Ecto neural progenitor cell (in vitro differentiated cells): ENCODE measurements around the gene CSNK2B.
"Not testable (repeated sequence)": the region's sequence is repeated elsewhere in the genome, so short reads cannot be mapped to it uniquely, and the experiment has no call there.

Experiments
- DNase-seq: peaks from one replicate; pipeline ENCODE4 v3.0.0-alpha.2; 2018; ENCODE audit warnings: low spot score

The CSNK2B gene

DNA sequence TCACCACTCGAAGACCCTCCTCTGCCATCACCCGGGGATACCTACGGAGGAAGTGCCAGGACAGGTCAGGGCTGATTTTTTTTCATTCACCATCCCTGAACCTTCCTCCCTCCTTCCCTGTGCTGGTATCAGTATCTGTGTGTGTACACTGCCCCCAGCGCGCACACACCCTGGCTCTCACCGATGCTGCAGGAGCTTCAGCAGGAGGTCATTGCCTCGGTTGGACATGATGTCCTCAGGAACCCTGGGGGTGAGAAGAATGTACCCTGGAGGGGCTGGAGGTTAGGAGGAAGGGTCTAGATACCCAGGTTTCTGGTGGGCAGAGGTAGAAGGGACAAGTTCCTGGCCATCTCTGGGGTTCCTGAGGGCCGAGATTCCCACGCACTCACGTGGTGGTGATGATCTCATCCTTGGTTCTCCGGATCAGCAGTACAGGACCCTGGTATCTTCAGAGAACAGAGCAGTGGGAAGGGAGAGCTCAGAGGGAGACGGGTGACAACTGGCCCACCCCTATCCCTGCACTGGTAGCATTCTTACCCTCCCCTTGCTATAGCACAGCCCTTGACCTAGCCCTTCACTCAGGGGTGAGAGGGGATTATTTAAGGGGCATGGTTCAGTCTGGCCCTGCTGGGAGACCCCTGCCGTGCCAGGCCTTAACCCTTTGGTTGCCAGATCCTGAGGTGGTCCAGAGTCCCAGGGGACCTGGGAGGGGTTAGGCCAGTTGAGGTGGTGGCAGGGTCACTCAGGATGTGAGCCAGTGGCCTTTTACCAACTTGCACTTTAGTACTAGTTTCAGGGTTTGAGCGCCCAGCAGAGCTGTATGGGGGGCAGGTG, 22.2 kb downstream of the CSNK2B start:
- no peak for DNase-seq

DNA sequence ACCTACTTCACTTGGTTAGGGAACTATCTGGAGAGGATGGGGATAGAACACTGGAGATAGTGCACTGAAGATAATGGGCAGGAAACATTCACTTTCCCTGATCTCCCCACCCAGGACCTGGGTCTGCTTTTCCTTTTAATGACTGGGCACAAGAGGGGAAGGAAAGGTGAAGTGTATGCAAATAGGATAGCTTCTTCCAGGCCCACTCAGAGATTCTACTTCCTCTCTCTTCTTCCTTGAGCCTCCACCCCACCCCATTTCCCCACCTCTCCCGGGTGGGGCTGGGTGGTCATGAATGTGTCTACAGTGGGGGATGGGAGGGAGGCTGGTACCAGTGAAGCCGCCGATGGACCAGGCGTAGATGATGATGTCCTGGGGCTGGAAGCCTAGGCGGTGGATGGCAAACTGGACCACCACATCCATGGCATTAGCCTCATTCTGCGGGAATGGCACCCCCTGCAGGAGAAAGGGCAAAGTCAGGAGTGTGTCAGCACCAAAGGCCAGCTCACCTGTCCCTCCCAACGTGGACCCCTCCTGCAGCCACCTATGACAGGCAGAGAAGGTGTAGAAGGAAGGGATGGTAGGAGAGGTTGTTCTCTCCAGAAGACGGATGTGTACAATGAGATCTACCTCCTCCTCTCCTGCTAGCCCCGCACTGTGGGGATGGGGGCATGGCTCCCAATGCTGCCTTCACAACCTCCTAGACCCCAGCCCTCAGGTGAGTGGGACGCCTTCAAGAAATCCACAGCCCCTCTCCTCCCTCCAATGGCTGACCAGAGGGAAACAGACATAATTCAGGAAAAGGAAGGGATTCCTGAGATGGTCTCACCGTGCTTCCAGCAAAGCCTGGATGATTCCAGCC, 23.6 kb downstream of the CSNK2B start:
- no peak for DNase-seq

DNA sequence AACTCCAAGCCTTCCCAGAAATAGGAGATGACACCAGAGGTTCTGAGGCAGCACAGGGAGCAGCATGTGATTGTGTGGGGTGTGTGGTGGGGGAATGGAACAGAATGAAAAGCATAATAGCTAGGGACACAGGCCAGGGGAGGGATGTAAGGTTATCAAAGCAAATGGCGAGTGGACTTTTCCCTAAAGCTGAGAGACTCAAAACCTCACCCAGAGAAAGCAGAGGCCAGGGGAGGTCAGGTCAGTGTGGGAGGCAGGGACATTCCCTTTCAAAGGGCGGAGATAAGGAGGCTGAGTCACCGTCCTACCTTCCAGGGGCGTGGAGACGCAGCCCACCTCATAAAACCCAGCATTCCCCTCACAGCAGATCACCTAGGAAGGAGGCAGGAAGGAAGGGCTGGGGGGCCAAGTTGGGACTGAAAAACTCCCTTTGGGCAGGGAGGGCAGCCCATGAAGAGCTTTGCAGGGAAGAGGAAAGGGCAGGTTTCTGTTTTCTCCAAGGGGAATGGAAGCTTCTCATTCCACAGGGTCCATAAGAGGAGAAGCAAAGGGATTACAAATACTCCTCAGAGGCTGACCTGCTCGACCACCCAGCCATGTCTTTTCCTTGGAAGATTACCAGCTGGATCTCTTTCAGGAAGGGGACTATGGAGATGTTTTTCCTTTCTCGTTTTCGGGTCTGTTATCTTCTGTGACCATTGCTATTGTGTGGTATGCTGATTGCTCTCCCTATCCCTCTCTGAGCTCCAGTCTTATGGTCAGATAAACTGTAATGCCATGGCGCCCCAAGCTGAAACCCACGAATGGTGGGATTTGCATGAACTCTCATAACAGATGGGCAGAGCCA, 24.6 kb downstream of the CSNK2B start:
- DNase-seq, result no peak

DNA sequence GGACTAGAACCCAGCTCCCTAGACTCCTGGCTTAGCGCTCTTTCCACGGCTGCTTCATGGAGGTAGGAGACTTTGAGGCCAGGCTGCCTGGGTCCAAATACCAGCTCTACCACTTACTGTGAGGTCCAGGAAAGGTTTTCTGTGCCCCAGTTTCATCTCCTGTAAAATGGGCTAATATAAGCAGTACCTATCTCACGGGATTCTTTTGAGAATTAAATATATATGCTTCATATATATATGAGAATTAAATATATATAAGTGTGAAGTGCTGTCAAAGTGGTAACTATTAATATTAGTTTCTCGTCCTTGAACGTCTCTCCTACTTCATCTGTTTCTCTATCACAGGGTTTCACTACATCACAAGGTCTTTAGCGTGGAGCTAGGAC, 25.2 kb downstream of the CSNK2B start:
- no peak for DNase-seq

DNA sequence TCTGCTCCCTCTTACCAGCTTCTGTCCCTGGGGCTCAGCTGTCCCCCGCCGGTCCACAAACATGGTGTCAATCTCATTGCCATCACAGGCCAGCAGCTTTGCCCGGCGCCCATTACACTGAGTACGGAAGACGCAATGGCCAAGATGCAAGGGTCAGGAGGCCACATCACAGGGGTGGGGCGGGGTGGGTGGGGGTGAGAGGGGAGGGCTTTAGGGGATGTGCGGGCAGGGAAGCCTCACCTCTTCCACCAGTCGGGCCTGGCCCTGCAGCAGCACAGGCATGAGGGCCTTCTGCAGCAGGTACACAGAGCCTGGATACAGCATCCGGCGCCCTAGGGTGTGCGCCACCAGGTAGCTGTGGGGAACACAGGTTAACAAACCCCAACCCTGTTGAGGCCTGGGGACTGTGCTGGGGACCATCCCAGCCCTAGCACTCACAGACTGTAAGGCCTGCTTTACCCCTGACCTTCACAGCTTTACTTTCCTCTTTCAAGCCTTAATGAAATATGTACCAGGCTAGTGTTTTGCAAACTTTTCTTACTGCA, 25.8 kb downstream of the CSNK2B start:
- DNase-seq, result no peak

DNA sequence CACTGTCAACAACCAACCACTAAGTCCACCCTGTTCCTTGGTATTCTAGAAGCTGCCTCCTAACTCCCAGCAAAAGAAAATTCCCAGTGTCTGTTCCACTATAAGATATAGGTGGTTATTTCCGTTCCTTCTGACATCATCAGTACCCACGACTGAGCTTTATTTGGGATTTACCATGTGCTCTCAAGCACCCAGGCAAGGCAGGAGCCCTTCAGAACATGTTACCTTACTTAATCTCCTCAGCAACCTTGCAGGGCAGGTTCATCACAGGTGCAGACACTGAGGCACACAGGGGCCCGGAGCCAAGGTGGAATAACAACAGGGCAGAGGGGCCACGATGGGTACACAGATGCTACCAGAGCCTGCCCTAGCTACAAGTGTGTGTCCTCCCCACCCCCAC, 26.5 kb downstream of the CSNK2B start:
- DNase-seq, result no peak

DNA sequence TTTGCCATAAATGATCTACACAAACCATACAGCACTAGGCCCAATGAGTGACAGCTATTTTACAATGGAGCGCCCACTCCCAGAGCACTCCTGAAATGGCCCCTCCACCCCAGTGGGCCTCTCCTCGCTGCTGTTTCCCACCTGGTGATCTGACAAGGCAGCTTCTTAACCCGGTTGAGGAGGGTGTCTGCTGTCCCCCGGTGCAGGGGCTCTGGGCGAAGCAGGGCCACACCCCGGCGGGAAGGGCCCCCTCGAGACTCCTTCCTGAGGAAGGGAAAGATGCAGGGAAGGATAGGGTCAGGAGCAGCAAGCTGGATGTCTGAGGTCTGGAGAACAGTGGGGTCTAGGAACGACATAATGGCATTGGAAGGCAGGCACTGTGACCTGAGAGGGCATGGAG, 27.0 kb downstream of the CSNK2B start:
- DNase-seq, result no peak

DNA sequence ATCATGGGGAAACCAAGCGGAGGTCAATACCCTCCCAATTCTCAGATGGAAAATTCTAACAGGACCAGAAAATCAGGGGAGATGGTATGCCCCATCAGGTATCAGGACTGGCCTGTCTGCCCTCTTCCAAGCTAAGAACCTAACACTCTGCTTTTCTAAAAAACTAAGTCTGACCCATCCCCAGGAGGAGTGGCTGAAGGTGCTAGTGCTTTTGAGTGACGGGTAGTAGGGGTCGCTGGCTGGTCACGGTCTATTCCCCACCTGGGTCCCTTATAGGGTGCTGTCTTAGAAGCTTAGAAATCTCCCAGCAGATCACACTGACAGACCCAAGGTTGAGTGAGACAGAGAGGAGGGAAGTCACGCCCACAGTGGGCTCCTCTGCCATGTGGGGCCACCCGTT, 27.7 kb downstream of the CSNK2B start:
- no peak for DNase-seq

DNA sequence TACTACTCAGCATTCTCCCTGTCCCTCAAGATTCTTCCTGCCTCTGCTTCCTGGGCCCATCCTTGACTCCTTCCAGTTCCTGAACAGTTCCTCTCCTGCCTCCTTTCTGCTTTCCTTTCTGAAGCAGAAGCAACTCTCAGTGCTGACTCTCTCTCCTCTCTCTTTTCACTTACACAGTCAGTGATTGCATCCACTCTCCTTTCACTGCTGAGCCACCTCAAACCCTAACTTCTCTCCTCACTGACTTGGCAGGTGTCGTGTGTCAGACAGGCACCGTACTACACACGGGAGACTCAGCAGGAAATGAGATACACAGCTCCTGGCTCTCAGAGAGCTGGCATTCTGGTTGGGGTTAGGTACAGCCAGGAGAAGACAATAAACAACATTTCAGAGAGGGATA, 31.7 kb downstream of the CSNK2B start:
- no peak for DNase-seq

DNA sequence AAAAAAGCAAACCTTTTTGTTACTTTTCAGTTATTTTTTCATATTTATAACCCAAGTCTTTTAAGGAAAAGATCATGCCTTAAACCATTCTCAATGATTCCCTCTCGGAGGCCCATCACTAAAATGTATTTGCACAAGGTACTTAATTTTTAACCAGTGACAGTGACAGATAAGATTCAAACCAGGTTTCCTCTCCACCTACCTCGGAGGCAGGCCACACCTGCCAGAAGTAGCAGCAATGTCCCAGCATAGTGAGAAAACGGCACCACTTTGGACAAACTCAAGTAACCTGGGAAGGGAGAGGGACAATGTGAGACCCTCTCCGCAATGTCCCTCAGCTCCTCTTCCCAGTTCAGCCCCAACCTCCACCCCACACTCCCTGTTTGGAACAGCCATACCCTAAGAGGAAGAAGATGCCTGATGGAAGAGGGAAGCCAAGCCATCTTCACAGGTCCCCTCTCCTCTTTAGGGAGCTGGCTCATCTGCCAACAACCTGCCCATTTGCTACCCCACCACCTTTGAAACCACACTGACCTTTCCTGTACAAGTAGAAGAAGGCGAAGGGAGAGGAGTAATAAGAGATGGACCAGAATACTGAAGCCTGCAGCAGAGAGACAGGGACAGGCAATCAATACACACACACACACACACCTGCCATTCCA, 35.0 kb downstream of the CSNK2B start:
- DNase-seq, result no peak

DNA sequence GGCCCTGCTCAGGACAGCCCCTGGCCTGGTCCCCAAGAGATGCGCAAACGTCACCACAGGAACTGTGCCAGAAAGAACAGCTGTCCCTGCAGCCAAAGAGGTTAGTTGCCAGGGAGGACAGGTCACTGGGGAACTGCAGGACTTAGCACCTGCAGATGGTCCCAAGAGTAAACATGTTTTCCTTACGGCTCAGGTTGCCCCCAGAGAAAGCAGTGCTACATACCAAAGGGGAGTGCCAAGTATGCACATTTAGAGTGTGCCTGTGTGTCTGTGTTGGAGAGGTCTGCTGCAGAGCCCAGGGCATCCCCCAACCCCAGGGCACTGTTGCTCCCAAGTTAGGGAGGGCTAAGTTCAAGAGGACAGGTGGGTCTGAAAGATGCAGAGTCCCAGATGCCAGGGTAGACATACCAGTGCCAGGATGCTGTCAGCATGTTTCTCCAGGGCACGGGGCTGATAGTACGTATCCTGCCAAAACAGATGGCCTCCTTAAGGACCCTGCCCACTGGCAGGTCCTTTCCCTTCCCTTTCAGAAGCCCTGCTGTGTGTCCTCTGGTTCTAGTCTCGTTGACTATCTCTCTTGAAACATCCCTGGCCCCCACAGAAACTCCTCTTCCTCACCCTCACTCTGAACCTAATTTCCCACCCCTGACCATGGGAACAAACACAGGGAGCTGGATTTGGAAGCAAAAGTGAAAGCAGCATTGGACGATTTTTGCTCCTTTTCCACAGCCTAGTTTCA, 36.0 kb downstream of the CSNK2B start:
- DNase-seq, result no peak

DNA sequence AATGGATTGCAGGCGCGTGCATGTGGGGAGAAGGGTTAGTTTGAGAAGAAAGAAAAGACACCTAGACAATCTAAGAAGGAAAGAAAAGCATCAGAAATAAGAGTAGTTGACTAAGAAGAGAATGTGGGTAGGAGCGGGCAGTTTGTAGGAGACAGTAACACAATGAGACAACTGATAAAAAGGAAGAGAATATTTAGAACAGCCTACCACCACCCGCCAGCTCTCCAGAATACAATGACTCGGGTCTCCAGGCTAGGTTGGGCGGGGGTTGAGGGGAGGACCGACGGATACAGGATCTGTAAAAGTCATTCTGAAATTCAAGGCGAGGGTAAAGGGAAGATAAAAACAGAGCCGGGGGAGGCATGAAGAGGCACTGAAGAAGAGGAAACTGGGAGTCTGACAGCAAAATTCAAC, 36.5 kb downstream of the CSNK2B start:
- no peak for DNase-seq

DNA sequence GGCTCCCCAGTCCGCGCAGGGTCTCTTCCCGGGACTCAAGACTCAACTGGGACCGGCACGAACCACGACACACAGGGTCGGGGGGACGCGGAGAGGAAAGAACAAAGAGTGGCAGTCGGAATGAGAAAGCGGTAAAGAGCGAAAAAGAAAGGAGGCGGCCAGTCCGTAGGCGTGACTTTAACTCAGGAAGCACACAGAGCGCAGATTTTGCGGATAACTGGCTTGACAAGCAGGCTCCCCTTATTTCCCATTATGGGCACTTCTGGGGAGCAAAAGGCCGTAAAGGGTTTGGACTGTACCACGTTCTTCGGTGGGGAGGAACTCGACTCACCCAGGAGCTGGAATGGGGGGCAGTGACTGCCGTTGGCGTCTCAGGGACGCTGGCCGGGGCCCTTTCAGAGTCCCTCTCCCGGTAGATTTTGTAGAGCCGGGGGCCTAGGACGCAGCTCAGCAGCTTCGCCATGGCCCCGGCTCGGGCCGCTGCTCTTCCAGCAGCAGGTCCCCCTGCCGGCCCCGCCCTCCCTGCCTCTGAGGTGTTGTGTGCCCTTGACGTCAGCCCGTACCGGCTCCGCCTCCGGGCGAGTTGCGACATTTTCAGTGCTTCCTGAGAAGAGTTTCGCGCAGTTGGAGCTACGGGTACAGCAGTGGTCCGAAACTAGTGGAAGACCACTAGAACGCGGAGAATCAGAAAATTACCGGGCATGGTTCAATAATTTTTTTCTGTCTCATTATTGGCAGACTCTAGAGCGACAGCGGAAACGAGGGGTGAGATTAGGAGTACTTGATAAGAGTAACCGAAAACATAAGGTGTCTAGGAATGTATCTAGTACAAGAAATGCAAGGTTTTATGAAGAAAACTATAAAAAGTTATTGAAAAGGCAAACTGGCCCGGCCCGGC, 37.2 kb downstream of the CSNK2B start, which contains the start of gene ABHD16A:
Gene ABHD16A (minus strand): TSS at position 506 of the 898 bp plus-strand sequence. CDS start 43 bp downstream, at position 463.
- peak; percentile 97 for DNase-seq

DNA sequence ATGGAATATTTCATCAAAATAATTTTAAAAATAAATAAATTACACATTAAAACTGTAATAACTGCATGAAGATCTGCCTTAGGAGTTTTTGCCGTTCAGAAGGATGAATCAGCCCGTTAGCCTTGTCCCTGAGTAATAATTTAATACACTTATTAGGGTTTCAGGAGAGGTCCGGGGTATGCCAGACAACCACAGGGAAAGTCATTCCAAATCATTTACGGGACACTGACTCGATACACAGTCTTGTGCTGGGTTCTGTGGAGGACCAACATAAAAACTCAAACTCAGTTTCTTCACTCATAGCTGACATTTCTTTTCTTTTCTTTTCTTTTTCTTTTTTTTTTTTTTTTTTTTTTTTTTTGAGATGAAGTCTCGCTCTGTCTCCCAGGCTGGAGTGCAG, 40.1 kb downstream of the CSNK2B start:
- DNase-seq, result no peak

DNA sequence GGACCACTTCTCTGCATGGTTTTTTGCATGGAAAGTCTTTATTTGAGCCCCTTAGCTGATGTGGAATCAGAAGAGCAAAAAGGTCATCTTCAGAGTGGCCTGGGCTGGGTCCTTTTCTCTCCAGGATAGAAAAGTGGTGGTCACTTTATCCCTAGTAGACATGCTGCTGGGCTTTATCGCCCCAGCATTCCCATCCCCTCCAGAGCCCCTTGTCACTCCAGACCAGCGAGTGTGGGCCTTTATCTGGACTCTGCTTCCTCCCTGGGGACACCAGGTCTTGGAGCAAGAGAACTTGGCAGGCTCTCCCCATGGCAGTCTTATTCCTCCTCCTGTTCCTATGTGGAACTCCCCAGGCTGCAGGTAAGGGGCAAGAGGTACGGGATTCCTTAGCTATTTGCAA, 40.7 kb downstream of the CSNK2B start, which contains the start of gene LY6G6F:
Gene LY6G6F (plus strand): TSS at position 268 of the 400 bp plus-strand sequence. CDS start 41 bp downstream, at position 309.
- no peak for DNase-seq

DNA sequence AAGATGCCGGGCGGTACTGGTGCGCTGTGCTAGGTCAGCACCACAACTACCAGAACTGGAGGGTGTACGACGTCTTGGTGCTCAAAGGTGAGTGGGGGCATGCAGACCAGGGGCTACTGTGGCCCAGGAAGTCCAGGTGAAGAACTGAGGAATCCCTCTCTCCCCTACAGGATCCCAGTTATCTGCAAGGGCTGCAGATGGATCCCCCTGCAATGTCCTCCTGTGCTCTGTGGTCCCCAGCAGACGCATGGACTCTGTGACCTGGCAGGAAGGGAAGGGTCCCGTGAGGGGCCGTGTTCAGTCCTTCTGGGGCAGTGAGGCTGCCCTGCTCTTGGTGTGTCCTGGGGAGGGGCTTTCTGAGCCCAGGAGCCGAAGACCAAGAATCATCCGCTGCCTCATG, 41.8 kb downstream of the CSNK2B start:
- DNase-seq, result no peak

DNA sequence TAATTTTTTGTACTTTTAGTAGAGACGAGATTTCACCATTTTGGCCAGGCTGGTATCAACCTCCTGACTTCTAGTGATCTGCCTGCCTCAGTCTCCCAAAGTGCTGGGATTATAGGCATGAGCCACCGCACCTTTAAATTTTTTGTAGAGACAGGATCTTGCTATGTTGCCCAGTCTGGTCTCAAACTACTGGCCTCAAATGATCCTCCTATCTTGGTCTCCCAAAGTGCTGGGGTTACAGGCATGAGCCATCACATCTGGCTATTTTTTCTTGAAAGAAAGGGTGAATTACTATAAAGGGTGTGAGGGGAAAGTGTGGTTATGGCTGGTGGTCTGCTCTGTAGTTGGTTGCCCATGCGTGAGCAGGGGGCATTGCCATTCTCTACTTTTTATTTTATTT, 42.3 kb downstream of the CSNK2B start:
- no peak for DNase-seq

DNA sequence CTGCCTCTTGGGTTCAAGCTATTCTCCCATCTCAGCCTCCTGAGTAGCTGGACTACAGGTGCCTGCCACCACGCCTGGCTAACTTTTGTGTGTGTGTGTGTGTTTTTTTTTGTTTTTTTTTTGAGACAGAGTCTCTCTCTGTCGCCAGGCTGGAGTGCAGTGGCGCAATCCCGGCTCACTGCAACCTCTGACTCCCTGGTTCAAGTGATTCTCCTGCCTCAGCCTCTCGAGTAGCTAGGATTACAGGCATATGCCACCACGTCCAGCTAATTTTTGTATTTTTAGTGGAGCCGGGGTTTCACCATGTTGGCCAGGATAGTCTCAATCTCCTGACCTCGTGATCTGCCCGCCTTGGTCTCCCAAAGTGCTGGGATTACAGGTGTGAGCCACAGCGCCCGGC, 43.3 kb downstream of the CSNK2B start:
- DNase-seq, result not testable (repeated sequence)

DNA sequence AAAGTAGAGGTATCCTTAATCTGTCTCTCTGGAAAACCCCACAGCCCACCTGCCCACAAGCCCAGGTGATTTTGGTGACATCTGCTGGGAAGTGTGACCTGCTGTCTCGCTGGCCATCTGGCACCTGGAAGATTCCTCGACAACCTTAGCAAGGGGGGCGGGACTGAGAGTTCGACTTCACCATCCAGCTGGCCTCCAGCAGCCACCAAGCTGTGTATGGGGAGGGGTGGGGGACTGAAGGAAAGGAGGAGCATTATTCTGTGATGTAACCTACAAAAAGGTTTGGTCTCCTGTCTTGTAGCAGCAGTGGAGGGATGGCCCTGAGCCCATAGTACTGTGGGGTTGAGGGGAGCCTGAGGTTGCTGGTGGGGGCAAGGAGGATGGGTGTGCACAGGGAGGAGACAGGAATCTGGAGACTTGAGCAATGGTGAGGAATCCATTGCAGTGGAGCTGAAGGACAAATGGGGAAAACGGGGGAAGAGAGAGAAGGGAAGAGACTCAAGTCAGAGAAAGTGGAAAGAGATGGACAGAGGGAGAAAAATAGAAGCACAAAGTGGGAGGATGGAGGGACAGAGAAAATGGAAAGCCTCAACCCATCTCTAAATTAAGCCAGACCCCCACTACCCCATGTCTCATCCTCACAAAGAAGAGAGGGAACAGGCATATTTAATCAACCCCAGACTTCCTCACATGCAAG, 44.8 kb downstream of the CSNK2B start:
- DNase-seq, result no peak
